HG03571 (cell line): ENCODE results near the gene RPSA.
"Not testable (repeated sequence)": the region's sequence is repeated elsewhere in the genome, so short reads cannot be mapped to it uniquely, and the experiment has no call there.

ENCODE experiments used
- ATAC-seq: cut with Tn5 transposase; IDR thresholded peaks from one replicate; pipeline ENCODE4 v1.9.1; 2021; ENCODE audit not compliant: unreplicated experiment

Gene RPSA

DNA sequence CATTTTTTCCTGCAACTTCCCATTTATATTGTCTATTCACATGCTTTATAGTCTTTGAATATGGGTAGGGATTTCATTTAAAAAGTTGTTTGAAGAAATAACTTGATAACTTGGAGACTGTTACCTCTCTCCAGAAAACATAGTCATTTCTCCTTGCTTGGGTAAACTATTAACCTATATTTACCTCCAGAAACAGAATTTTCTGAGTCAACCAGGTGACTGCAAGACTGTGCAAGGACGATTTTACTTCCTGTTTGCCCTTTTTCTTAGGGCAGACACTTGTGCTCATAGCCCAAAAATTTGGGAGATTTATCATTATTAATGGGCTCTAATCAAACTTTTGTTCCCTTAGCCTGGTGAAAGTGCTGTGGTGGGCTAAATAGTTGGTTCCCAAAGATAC is 46.6 kb downstream of the RPSA start:
- peak; percentile 85 for ATAC-seq

DNA sequence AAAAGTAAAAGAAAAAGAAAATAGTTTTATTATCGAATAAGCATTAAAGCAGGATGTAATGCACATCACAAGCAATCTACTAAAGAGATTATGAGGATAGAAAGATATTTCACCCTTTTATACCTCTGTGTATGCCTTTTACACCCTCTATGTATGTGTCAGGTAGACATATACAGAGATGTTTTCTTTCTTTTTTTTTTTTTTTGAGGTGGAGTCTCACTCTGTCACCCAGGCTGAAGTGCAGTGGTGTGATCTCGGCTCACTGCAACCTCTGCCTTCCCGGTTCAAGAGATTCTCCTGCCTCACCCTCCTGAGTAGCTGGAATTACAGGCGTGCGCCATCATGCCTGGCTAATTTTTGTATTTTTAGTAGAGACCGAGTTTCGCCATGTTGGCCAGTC is 47.4 kb downstream of the RPSA start:
- not testable (repeated sequence) for ATAC-seq

- ATAC-seq: no peak
These were observed 48.2 kb downstream of the RPSA start for GRCh38 chr3:39454591-39455217.

DNA sequence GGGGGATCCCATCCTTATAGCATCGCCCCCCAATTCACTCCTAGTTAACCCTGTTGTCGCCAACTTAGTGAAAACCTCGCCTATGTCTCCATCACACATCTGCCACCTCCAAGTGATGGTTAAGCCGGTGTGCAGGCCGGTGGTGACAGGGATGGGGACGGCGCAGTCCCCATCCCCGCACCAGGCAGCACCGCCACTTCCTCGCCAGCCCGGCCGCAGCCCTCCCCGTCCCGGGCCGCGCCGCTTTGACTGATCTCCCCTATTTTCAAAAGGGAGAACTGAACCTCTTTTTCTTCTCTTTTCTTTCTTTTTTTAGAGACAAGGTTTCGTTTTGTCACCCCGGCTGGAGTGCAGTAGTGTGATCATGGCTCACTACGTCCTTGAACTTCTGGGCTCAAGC is 49.6 kb downstream of the RPSA start:
- ATAC-seq: no peak

DNA sequence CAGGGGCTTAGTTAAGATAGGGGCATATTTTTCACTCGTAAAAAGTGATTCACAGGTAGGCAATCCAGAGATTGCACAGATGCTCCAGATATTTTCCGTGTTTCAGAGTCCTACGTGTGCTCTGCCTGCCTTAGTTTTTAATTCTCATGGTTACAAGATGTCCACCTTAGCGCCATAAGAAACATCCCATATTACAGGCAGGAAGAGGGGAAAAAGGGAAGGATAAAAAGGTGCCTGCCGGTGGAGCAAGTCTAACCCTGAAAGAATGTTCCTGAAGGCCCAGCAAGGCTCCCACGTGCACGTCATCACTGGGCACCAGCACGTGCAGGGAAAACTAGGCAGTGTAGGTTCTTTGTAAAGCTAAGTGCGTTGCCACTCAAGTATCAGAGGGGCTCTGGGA is 50.8 kb downstream of the RPSA start:
- ATAC-seq: no peak

DNA sequence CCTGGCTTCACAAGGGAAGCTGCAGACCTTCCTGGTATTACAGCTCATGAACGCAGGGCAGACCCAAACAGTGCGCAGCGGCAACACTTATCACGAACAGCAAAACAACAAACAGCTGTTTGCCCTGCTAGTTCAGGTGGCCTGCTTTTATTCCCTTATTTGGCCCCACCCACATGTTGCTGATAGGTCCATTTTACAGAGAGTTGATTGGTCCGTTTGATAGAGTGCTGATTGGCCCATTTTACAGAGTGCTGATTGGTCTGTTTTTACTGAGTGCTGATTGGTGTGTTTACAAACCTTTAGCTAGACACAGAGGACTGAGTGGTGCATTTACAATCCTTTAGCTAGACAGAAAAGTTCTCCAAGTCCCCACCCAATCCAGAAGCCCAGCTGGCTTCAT is 52.1 kb downstream of the RPSA start:
- ATAC-seq: not testable (repeated sequence)

GRCh38 chr3:39460677-39461076 is 54.2 kb downstream of the RPSA start:
- no peak for ATAC-seq
